ENCODE measurements around the gene RBP2.

RBP2 gene

DNA sequence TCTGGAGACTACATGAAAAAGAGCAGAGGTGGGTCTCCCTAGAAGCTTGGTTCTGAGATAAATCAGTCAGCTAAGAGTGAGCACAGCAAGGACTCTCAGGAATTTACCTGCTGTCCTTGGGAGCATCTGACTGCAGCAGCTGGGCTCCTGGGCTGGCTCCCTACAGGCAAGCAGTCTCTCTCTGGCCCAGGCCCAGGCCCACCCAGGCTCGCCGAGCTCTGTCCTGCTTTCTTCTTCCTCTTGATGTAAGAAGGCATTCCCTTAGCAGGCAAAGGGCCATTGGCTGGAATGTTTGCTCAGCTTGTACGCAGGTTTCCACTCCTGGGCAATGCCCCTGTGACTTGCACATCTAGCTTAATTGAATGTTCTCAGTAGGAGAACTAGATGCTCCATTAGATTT, 4.3 kb upstream of the RBP2 start:
- no peak for DNase-seq (ENCODE audit: low spot score)

DNA sequence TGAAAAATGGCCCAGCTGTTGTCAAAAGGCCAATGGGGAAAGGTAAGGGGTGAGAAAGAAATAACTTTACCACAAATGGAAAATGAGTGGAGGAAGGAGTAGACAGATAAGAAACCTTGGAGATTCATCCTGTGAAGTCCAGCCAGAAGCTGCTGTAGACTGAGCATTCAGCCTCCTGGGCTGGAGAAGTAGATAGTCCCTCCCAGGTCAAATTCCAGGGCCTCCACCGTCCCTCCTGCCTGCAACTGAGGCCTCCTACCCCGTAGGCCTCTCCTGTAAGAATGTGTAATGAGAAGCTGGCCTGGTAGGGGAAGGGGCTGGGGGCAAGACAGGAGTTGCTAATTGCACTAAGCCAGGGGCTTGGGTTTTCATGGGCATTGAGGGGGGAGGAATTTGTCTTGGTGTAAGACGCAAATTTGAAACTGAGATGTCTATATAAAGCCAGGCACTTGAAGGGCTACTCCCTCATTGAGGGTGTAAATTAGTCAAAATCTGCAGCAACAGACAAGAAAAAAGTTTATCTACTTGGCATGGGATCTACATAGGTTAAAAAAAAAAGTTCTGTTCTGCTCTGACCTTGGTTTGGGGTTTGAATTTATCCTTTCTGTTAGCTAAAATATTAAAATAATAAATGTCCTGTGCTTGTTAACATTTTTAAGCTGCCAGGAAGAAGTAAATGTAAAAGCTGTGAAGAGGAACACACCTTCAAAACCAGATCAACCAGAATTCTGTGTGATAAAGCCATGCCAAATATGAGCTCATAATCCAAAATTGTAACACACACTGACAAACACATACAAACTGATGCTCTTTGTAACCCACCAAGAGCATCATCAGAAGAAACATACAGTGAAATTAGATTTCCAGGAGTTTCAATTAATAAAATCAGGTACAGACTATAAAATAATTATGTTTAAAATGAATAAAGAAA, 1.7 kb upstream of the RBP2 start:
- DNase-seq (ENCODE audit: low spot score), result no peak

DNA sequence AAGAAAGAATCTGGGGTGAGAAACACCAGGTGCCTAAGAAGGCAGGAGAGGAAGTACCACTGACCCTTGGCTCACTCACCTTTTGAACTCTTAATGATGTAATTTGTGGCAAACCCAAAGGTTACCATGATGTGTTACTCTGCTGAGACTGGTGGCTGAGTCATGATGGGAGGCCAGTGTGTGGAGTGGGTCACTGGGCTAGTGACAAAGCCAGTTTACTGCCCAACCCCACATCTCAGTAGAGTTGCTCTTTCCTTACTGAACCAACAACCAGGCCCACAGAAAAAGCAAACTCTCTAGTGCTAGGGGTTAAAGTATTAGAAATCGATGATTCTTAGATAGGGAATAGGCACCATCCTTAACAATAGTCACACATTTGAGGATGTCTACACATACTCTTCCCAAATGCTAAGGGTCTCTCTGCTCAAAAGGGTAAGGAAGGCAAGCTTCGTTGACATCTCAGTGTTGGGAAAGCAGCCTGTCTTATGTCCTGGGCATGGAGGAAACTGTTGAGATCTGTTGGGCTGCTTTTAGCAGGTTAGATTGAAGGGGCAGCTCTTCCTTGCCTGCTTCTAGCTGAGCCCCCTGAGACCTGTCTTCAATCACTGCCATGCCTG, 3.1 kb downstream of the RBP2 start:
- DNase-seq (ENCODE audit: low spot score), result no peak

DNA sequence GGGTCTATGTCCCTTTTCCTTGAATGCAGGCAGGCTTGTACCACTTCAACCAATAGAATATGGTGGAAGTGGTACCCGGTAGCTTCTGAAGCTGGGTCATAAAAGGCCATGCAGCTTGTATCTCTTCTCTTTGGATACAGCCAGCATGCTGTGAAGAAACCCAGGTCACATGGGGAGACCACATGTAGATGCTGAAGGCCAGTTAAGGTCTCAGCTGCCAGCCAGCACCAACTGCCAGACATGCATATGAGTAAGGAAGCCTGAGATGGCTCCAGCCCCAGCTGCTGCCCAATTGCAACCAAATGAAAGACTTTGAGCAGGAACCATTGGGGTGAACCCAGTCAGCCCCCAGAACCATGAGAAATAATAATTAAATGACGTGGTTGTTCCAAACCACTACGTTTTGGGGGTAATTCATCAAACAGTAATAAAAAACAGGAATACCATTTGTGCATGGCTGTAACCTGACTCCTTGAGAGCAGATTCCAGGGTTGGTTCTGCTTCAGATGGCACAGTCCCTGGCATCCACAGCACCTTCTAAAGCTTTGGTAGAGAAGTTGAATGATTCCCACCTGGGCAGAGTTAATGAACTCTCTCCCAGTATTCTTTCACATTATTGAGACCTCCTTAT, 3.8 kb downstream of the RBP2 start:
- DNase-seq (ENCODE audit: low spot score), result no peak

DNA sequence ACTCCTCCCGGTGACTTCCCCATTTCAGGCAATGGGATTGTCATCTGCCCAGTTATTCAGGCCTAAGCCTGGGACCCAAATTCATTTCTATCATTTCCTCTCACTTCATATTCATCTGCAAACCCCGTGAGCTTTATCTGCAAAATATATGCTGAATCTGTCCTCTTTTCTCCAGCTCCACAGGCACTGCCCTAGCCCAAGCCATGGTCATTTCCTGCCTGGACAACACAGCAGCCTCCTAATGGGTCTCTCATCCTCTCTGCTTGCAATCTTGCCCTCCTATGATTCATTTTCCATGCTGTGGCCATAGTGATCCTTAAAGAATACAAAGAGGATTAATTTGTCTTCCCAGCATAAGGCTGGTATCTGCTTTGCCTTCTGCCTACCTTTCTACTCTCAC, 6.1 kb downstream of the RBP2 start:
- no peak for DNase-seq (ENCODE audit: low spot score)

DNA sequence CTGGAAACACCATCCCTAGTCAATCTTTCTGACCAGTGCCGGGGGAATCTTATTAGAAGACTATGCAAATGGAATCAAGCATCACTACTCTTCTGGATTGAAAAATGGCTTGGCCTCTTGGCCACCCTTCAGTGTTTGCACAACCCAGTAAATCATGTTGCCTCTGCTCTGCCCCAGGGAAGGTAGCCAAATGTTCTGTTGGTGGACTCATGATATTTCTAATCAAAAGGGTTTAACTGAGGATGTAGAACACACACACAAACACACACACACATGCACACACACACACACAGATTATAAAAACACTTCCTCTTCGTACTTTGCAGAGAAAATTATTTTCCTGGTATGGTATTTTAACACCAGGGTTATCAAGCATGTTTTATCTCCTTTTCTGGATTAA, 7.9 kb downstream of the RBP2 start:
- no peak for DNase-seq (ENCODE audit: low spot score)

DNA sequence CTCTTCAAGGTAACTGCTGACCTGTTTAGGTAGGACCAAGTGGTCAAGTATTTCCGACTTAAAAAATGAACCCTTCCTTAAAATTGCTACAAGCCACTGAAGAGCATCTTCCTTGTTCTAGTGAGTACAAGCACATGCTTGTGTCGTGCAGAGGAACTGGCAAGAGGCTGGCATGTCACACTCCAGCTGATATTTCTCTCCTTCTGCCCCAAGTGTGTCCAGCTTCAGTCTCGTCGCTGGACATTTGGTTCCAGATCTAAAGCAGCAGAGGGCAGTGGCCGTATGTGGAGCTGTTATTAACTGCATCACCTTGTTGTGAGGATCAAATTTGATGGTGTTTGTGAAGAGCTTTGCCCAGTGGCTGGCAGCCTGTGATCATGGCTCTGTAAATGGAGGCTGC, 10.0 kb downstream of the RBP2 start:
- no peak for DNase-seq (ENCODE audit: low spot score)

DNA sequence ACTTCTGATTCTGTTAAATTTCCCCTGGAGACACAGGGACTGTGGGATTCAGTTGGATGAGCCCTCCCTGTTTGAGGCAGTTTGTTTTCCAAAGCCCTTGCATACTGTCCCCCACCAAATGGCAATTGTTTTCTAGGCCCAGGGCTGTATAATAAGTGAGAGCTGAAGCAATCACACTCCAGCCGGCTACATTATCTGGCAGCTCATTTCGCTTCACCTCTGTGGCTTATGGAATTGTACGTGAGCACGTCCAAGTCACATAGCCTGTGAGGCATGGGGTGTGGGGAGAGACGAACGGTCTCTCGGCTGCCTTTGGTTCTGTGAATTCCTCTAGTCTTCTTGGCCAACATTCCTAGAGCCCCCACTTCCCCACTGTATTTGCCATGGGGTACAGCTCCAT, 10.7 kb downstream of the RBP2 start:
- no peak for DNase-seq (ENCODE audit: low spot score)

DNA sequence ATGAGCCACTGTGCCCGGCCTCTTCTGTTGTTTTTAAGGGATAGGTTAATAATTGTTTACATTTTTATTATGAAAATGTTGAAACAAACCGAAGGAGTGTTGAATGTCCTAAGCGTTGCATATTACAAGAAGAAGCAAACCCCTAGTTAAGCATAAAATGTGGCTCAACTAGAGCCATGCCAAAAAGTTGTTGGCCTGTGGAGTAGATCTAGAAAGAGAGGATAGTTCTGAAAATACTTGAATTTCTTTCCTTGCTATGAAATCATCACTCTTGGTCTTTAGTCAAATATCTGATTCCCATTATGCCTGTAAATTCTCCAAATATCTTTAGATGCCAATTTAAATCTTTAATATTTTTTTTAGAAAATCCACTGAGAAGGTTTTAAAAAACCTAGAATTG, 12.8 kb downstream of the RBP2 start:
- DNase-seq (ENCODE audit: low spot score), result no peak

DNA sequence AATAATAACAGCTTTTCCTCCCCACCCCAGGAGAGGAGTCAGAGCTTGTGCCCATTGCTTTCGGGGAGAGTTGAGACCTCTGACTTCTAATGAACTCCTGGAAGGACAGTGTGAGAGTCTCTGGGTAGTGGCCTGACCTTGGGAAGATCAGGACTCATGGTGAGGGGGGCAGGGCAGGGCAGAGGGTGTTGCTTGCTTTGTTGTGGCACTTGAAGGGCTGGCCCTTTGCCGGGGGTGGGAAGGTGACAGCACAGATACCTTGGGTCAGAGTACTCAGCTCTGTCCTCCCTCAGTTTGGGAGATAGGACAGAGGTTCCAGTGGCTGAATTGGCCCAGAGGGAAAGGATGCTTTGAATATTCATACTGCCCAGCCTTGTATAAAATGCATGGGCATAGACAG, 15.8 kb downstream of the RBP2 start:
- no peak for DNase-seq (ENCODE audit: low spot score)

DNA sequence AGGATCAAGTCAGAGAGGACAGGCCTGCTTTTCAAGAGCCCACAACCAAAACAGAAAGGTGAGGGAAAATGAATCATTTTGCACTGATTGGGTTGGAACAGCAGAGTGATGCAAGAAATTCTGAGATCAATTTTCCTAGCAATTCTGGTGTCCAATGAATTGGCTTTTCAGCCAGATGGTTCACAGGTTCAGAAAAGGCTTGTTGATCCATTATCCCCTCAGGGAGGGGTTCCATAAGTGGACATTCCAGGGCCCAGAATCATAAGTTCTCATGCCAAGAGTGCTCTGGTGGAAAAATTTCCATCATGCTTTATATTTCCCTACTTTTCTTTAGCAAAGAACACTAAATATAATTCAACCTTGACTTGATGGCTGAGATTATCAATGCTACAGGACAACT, 16.2 kb downstream of the RBP2 start:
- DNase-seq (ENCODE audit: low spot score), result no peak

DNA sequence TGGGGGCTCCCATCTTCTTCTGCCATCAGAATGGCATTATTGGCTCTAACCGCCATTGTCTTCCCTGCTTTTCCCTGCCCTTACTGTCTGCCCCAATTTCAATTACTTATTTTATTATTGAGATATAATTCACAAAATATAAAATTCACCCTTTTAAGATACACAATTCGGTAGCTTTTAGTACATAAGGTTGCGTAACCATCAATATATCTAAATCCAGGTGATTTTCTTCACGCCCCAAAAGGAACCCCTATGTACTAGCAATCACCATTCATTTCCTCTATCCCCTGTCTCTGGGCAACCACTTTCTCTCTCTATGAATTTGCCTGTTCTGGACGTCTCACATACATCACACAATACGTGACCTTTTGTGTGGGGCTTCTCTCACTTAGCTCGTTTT, 18.0 kb downstream of the RBP2 start:
- no peak for DNase-seq (ENCODE audit: low spot score)

DNA sequence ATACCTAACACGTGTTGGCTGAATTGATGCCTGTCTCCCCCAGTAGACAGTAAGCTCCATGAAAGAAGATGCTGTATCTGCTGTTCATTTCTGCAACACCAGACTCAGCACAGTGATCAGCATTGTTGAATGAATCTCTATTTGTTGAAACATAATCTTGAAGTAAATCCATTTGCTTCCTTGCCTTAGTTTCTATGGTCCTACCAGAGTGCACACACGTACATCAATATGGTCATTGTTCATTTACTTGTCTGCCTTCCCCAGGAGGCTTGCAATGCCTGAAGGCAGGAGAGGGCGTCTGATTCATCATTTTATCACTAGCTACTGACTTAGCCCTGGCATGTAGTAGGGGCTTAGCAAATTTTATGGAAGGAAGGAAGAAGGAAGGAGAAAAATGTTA, 19.2 kb downstream of the RBP2 start:
- DNase-seq (ENCODE audit: low spot score), result no peak

DNA sequence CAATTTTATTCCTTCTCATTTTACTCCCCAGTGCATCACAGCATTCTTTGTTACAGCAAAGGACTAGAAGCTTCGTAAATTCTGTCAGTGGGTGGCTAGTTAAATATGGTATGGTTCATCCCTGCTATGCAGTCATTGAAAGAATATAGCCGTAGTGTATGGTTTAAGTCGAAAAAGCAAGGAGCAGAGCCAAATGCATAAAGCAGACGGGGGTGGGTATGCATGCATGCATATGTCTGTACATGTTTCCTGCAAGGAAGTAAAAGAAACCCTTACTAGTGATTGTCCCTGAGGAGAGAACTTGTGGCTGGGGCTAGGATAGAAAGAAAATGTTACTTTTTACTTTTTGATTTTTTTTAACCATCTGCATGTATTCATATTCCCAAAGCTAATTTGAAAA, 19.9 kb downstream of the RBP2 start:
- no peak for DNase-seq (ENCODE audit: low spot score)

DNA sequence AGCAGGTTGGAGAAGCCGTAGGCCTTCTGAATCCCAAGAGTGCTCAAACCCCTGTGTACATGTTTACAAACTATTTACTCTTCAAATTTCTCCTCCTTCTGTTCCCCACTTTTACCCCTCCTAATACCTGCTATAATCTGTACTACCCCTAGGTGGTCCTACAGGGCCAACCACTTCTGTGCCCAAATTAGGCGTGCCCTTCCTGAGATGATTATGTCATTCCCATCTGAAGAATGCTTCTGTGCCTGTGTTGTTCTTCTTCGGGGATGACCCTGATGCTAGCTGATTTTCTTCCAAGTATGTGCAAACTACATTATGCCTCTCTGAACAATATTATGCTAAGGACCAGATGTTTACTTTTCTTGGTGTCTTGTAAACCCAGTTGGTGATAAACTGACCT, 20.5 kb downstream of the RBP2 start:
- DNase-seq (ENCODE audit: low spot score), result peak; percentile 0

DNA sequence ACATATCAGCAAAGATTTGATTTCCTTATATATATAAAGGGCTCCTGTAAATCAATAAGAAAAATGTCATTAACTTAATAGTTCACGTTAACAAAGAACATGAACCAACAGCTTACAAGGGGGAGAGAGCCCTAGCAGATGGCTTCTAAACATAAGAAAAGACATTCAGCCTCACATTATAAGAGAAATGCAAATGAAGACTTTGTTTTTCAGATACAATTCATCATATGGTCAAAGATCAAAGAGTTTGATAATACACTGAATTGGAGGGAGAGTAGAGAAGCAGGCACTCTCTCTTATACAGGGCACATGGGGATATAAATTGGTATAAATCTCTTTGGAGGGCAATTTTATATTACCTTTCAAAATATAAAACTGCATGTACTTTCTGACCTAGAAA, 21.1 kb downstream of the RBP2 start:
- no peak for DNase-seq (ENCODE audit: low spot score)

DNA sequence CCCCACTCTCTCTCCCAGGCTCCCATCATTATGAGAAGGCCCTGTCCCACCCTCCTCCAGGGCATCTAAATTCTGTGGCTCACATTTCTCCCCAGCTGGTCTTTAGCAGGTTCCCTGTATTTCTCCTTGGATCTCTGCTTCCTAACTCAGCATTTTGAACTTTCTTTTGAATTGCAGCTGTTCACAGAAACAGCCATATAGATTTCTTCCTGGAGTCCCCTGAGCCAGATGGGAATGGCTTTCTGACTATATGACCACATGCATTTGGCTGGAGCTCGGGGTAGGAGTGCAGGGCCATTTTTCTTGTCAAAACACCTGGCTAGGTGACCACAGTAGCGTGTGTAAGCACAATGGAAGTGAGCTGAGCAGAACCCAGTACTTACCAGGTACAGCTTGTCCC, 22.0 kb downstream of the RBP2 start:
- no peak for DNase-seq (ENCODE audit: low spot score)

DNA sequence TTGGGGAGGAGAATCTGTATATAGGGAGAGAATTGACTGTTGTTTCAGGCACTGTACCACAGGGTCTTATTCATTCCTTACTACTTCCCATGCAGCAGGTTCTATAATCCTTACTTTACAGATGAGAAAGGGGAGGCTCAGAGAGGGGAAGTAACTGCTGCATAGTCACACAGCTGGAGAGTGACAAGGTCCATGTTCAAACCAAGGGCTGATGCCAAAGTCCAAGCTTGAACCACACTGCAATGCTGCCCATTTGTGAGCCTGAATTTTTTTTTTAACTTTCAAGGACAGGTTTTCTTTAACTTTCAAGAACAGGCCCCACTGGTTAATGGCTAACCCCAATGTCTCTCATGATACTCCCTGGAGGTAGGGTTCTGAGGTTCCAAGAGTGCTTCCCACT, 26.2 kb downstream of the RBP2 start:
- no peak for DNase-seq (ENCODE audit: low spot score)

DNA sequence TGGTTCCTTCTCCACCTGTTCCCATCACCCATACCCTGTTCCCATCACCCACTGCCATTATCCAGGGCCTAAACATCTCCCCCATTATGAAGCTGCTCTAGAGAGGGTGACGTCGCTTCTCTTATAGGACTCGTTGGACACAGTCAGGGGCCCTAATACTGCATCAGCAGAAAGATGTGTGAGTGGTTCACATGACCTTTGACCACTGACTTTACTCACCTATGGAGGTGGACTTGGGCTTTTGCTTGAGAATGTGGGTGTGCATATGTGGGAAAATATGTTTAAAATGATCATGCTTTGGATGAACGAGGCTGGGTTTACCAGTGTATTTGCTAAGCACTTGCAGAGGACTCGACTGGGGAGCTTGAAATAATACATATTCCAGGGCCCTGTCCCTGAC, 26.8 kb downstream of the RBP2 start:
- no peak for DNase-seq (ENCODE audit: low spot score)

DNA sequence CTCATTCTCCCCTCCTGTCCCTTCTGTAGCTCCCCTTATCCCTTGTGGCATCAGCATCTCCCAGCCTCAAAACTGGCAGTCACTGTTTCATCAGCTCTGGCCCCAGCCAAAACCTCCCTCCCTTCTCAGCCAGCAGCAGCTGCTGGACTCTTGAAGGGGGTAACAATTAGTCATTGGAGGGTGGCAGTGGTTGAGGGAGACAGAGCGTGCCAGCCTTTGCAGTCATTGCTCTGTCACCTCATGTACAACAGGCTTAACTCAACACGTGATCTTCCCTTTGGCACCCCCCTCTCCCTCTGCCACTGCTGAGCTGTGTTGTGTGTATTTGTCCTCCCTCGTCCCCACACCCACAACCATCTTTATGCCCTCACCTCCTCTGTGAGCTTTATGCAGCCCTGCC, 28.2 kb downstream of the RBP2 start:
- no peak for DNase-seq (ENCODE audit: low spot score)

DNA sequence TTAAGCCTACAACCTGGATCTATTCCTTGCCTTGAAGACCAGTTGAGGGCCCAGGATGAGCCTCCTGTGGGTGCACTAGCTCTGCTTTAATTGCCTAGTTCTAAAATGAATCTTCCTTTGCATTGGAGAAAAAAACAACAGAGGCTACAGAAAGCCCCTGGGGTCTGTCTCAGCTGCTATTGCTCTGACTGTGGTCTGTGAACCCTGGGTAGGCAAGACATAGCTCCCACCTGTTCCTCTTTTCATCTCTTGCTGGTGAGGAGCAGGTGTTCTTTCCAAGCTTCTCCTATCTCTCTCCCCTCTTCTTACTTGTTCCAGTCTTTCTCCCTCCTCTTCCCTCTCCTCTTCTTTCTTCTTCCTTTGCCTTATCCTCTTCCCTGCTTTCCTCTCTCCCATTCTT, 28.8 kb downstream of the RBP2 start:
- no peak for DNase-seq (ENCODE audit: low spot score)

DNA sequence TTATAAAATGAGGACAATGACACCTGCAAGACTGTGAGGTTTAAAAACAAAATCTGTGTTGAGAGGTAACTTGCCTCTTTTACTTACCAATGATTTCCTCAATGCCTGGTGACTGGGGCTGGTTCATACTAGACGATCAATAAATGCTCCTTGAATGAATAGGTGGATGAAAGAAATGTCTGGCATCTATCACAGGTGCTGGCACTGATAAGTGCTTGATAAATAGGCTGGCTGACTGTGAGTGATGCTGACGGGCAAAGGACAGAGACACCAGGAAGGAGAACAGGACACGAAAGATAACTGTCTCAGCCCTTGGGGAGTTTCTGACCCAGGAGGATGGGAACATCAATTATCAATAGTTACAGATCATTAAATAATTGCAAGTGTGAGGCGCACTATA, 31.9 kb downstream of the RBP2 start:
- no peak for DNase-seq (ENCODE audit: low spot score)

DNA sequence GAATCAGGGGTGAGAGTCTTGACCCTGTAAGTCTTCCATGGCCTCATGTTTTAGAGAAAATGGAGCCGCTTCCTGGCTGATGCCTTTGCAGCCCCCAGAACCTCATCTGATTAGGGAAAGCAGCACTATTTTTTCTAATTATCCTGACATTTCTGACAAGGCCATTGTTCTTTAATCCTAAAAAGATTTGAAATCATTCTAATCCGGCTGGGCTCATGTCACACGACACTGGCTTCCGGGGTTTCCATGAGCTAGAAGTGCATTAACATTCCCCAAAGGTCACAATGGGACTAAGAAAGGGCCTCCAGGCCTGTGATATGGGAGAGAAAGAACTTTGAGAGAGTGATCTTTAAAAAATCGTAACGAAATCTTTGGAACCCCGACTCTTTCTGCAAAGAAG, 33.1 kb downstream of the RBP2 start:
- DNase-seq (ENCODE audit: low spot score), result no peak

Measured in activated CD4-positive, alpha-beta T cell treated with anti-CD3 and anti-CD28 coated beads, Interleukin-2, Interleukin-4, amounts not matched to agents 100 ng/mL and 50 ng/mL, durations not matched to agents 16 hours and 8 hours (primary cell).